HL-60 (cell line): Measurements from ENCODE around the gene FBXO3.
A peak's percentile ranks its signal among the peaks of the same experiment; 100 is the strongest.

ENCODE experiments used
- DNase-seq, 2 experiments: peaks; one replicate each; pipeline ENCODE4 v3.0.0-alpha.2; 2010 to 2020; ENCODE audit warnings: low read depth in 1 of 2, low spot score in 1 of 2
- H3K27ac ChIP-seq: fragments of 250-450 bp; sonication (Bioruptor Pico); replicated peaks from 2 replicates; pipeline ENCODE4 v1.5.1; 2020; ENCODE audit warnings: mild to moderate bottlenecking, moderate library complexity
- H3K27me3 ChIP-seq: fragments of 250-450 bp; sonication (Bioruptor Pico); 2 replicates; pipeline ENCODE4 v1.5.1; 2021; ENCODE audit warnings: mild to moderate bottlenecking, moderate library complexity; ENCODE audit not compliant: insufficient read depth, poor library complexity, severe bottlenecking
- H3K4me3 ChIP-seq: replicated peaks from 2 replicates; pipeline ENCODE4 v1.5.1; 2011; ENCODE audit warnings: mild to moderate bottlenecking, control low read depth, low read length; ENCODE audit not compliant: insufficient read depth
- CTCF ChIP-seq: IDR thresholded peaks from one replicate; pipeline ENCODE4 v1.5.1; 2011; ENCODE audit warnings: low read length, control low read depth, inconsistent platforms; ENCODE audit not compliant: insufficient read depth
- GABPA ChIP-seq: IDR thresholded peaks from 2 replicates; pipeline ENCODE4 v1.6.1; 2012; ENCODE audit warnings: low read depth
- POLR2AphosphoS5 ChIP-seq: IDR thresholded peaks from 2 replicates; pipeline ENCODE4 v1.6.1; 2012; ENCODE audit warnings: low read depth
- REST ChIP-seq: IDR thresholded peaks from 2 replicates; pipeline ENCODE4 v1.6.1; 2012; ENCODE audit warnings: low read depth; ENCODE audit not compliant: insufficient replicate concordance
- SPI1 ChIP-seq: IDR thresholded peaks from 2 replicates; pipeline ENCODE4 v1.6.1; 2012; ENCODE audit warnings: low read depth, mild to moderate bottlenecking, borderline replicate concordance

The FBXO3 gene

GRCh38 chr11:33736148-33736812 is 38.0 kb downstream of the FBXO3 start, which contains the start of gene CD59:
CD59 (minus strand) TSS chr11:33736423; CDS start chr11:33722445, 13,978 bp downstream.
- Histone ChIP-seq H3K27ac (peak within 1 kb of the TSS; percentile 68), H3K27me3 (no peaks in the 10 kb centered on the region), H3K4me3 (peak within 1 kb of the TSS; percentile 69)
- peak; percentile 72 to 93 for DNase-seq
- TF ChIP-seq POLR2AphosphoS5 (peak; percentile 71), REST (no peak), SPI1 (no peak), CTCF (no peak), GABPA (no peak)

- TF ChIP-seq POLR2AphosphoS5 (0 out of 2 replicates have a peak, but pooled peaks have one; percentile 47), CTCF (no peak), SPI1 (peak; percentile 87)
- peak overlapping the region; percentile 69 for H3K4me3 ChIP-seq
- peak; percentile 22 to 73 for DNase-seq
Observed at GRCh38 chr11:33735271-33736147, 38.8 kb downstream of the FBXO3 start.

GRCh38 chr11:33734441-33735270 is 39.7 kb downstream of the FBXO3 start:
- Histone ChIP-seq H3K4me3 (peak overlapping the region; percentile 69), H3K27ac (peak overlapping the region; percentile 68), H3K27me3 (no peaks in the 10 kb centered on the region)
- TF ChIP-seq GABPA (no peak), POLR2AphosphoS5 (no peak), CTCF (no peak), SPI1 (no peak), REST (no peak)
- peak in 1 of 2 experiments; percentile 12 for DNase-seq

More at GRCh38 chr11:33735271-33736147, 38.8 kb downstream of the FBXO3 start:
- Histone ChIP-seq H3K27me3 (no peaks in the 10 kb centered on the region), H3K27ac (peak overlapping the region; percentile 68)
